Measurements from ENCODE around the gene ACTBL2.
"Not testable (repeated sequence)": the region's sequence is repeated elsewhere in the genome, so short reads cannot be mapped to it uniquely, and the experiment has no call there.

The ACTBL2 gene

DNA sequence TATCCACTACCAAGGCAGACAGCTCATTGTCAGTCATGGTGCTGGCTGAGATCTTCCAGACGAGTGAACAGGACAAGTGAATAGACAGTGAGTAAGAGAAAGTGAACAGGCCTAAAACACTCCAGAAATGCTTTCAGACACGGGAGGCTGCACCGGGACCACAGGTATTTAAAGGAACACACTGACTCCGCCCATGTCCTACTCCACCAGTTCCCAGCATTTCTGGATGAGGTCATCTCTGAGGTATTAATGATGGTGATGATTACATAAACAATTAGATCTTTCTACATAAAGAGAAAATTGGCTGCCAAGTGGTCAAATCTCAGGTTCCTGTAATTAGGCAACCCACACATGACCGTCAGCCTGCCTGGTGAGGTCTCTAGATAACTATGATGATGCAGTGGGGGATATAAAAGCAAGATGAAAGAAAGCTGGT is at the start of gene ACTBL2:
ACTBL2 (minus strand) TSS at position 141 of the 436 bp plus-strand sequence; CDS start at position 37, 104 bp downstream.
- Mint-ChIP-seq H3K27ac (no peak within 1 kb of the TSS), H3K27me3 (peaks cover 15% of the 10 kb centered on the region), H3K4me1 (no peaks in the 10 kb centered on the region), H3K4me3 (no peak within 1 kb of the TSS), H3K9me3 (no peaks in the 10 kb centered on the region)
- ATAC-seq (no peak), DNase-seq (no peak)

DNA sequence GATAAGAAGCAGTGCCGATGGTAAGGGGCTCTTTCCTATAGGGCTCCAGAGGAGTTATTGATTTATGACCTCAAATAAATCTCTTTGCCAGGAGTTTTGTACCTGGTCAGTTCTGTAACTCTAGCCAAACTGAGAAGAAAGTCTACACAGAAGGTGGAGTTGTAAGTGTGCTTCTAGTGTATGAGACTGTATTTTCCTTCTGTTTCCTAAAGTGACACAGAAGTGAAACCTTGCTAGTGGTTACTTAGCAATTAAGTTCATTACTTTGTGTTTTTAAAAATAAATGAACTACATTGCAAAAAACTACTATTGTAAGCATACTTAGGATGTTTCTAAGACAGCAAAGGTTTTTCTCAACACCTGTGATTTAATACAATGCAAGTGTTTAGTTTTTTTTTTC is 48.7 kb upstream of the ACTBL2 start:
- Mint-ChIP-seq H3K27ac (no peak overlapping the region), H3K4me3 (no peak overlapping the region), H3K4me1 (no peaks in the 10 kb centered on the region), H3K27me3 (no peaks in the 10 kb centered on the region), H3K9me3 (peaks cover 0 to 8% of the 10 kb centered on the region in 2 donors)
- ATAC-seq (no peak), DNase-seq (no peak)

DNA sequence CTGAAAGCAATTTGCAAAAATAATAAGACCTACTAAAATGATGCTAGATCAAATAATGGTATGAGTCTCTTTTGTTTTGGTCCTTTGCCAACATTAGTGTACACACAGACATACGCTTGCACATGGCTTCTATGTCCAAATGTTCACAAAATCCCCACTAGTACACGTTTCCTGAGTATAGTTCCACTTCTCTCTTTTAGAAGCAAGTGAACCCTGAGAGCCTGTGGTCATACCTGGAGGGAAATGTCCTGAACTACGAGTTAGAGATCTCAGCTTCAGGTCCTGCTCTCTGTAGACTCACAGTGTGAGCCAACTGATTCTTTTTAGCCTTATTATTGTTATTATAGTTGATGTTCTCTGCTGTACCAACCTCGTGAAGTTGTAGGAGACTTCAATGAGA is 47.3 kb upstream of the ACTBL2 start:
- ATAC-seq: no peak
- Mint-ChIP-seq H3K4me1 (no peaks in the 10 kb centered on the region), H3K9me3 (peaks cover 0 to 8% of the 10 kb centered on the region in 2 donors), H3K27me3 (no peaks in the 10 kb centered on the region), H3K4me3 (no peak overlapping the region), H3K27ac (no peak overlapping the region)
- DNase-seq: no peak

DNA sequence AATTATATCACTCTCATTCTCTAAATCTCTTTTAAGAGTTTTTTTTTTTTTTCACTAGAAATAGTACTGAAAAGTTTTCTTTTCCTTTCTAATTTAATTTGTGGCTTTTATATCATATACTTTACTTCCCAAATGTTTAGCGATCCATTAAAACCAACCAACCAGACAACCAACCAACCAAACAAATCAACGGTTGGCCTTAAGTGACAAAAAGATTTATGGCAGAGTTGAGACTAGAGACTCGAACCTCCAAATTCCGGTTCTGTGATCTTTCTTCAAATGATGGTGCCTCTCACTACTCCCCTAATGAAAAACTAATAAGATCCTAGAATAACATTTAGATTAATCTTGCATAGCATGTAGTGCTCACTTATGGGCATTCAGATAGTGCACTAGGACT is 45.3 kb upstream of the ACTBL2 start:
- Mint-ChIP-seq H3K9me3 (peaks cover 0 to 8% of the 10 kb centered on the region in 2 donors), H3K27me3 (no peaks in the 10 kb centered on the region), H3K4me1 (no peaks in the 10 kb centered on the region), H3K27ac (no peak overlapping the region), H3K4me3 (no peak overlapping the region)
- no peak for ATAC-seq
- no peak for DNase-seq

DNA sequence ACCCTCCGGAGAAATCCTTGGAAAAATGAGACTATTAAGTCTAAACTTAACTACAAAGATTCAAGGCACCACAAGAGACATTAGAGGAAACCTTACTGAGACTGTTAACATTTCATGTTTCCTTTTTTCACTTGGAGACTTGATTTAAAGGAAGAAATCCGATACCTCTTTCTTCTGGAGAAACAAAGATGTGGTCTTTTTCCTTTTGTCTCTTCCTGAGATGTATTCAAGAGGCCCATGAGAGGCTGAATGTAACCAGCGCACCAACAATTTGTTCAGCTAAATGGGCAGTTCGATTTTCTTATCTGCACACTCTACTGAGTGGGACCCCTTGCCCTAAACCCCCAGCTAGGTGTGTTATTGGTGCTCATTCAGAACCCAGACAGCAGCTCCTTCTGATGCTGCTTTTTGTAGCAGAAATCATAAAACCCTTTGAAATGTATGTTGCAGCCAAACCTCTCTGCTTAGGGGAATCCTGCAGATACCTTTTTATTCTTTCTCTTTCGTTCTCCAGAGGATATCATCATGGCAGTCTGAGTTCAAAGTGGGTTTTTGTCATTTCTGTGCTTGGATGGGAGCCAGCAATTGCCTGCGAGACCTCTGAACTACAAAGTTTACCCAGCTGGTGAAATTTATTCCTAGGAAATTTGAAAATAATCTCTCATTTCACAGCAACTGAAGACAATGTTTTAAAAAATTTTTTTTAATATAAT is 41.9 kb upstream of the ACTBL2 start:
- no peaks in the 10 kb centered on the region for H3K27me3 Mint-ChIP-seq
- no peak for DNase-seq
- no peaks in the 10 kb centered on the region for H3K4me1 Mint-ChIP-seq
- ATAC-seq: no peak
- no peak overlapping the region for H3K4me3 Mint-ChIP-seq
- H3K27ac Mint-ChIP-seq: no peak overlapping the region
- H3K9me3 Mint-ChIP-seq: peaks cover 0 to 7% of the 10 kb centered on the region in 2 donors

DNA sequence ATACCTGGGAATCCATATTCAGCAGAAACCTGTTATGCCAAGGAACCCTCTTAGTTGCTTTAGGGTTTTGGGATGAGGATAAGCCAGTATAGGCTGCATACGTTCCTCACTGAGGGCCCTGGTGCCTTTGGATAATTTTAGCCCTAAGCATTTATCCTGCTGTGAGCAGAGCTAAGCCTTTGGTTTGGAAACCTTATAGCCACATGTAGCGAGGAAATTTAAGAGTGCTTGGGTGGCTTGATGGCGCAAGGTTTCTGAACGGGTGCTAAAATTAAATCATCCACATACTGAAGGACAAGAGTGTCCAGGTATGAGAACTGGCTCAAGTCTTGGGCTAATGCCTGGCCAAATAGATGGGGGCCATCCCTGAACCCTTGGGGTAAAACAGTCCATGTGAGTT is 39.9 kb upstream of the ACTBL2 start:
- H3K4me1 Mint-ChIP-seq, H3K27me3 Mint-ChIP-seq, H3K4me3 Mint-ChIP-seq, H3K27ac Mint-ChIP-seq, DNase-seq, ATAC-seq: not testable (repeated sequence)
- H3K9me3 Mint-ChIP-seq: peaks cover 0 to 19% of the 10 kb centered on the region in 2 donors

DNA sequence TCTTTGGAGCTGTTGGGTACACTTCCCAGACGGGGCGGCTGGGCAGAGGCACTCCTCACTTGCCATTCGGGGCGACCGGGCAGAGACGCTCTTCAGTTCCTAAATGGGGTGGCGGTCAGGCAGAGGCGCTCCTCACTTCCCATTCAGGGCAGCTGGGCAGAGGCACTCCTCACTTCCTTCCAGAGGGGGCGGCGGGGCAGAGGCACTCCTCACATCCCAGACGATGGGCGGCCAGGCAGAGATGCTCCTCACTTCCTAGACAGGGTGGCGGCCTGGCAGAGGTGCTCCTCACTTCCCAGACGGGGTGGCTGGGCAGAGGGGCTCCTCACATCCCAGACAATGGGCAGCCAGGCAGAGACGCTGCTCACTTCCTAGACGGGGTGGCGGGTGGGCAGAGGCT is 35.8 kb upstream of the ACTBL2 start:
- DNase-seq, ATAC-seq, H3K27ac Mint-ChIP-seq, H3K4me1 Mint-ChIP-seq, H3K27me3 Mint-ChIP-seq, H3K4me3 Mint-ChIP-seq: not testable (repeated sequence)
- peaks cover 0 to 19% of the 10 kb centered on the region in 2 donors for H3K9me3 Mint-ChIP-seq

- Mint-ChIP-seq H3K4me1 (peaks cover 6% of the 10 kb centered on the region), H3K4me3 (no peak overlapping the region), H3K9me3 (peaks cover 0 to 19% of the 10 kb centered on the region in 2 donors), H3K27ac (no peak overlapping the region), H3K27me3 (peaks cover 8% of the 10 kb centered on the region)
- no peak for DNase-seq
- ATAC-seq: no peak
Measured at GRCh38 chr5:57517250-57517649, 34.6 kb upstream of the ACTBL2 start.

DNA sequence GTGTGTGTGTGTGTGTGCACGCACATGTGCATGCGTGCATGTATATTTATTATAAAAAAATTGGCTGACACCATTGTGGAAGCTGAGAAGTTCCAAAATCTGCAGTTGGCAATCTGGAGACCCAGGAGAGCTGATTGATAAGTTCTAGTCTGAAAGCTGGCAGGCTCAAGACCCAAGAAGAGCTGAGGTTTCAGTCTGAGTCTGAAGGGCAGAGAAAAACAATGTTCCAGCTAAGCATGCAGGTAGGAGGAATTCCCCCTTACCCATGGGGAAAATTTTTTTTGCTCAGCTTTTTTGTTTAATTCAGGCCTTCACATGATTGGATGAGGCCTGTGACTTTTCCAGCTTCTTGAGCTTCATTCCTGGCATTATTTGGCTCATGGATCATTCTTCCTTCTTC is 31.2 kb upstream of the ACTBL2 start:
- DNase-seq (no peak), ATAC-seq (peak; percentile 70)
- H3K27me3 Mint-ChIP-seq: peaks cover 31% of the 10 kb centered on the region
- H3K9me3 Mint-ChIP-seq: peaks cover 0 to 8% of the 10 kb centered on the region in 2 donors
- peaks cover 6% of the 10 kb centered on the region for H3K4me1 Mint-ChIP-seq
- H3K4me3 Mint-ChIP-seq: no peak overlapping the region
- peak overlapping the region in 1 of 2 donors; percentile 52 for H3K27ac Mint-ChIP-seq

DNA sequence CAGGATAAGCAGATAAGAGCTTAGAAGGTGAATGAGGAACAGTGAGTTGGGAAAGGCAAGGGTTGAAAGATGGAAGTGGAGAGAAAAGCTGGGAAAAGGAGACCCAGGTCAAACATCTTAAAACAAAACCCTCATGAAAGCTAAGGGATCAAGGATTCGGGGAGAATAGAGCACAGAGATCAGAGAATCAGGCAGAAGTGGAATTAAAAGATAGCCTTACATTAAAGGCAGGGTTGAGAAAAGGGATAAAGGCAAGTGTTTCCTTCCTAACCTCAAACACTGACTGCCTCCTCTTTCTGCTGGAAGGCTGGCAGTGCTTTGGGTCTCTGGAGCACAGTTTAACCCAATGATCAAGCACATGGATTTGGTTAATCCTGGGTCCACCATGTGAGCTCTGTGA is 28.7 kb upstream of the ACTBL2 start:
- no peak overlapping the region for H3K27ac Mint-ChIP-seq
- peaks cover 31% of the 10 kb centered on the region for H3K27me3 Mint-ChIP-seq
- H3K9me3 Mint-ChIP-seq: no peaks in the 10 kb centered on the region
- DNase-seq (no peak), ATAC-seq (no peak)
- no peak overlapping the region for H3K4me3 Mint-ChIP-seq
- peaks cover 6% of the 10 kb centered on the region for H3K4me1 Mint-ChIP-seq

DNA sequence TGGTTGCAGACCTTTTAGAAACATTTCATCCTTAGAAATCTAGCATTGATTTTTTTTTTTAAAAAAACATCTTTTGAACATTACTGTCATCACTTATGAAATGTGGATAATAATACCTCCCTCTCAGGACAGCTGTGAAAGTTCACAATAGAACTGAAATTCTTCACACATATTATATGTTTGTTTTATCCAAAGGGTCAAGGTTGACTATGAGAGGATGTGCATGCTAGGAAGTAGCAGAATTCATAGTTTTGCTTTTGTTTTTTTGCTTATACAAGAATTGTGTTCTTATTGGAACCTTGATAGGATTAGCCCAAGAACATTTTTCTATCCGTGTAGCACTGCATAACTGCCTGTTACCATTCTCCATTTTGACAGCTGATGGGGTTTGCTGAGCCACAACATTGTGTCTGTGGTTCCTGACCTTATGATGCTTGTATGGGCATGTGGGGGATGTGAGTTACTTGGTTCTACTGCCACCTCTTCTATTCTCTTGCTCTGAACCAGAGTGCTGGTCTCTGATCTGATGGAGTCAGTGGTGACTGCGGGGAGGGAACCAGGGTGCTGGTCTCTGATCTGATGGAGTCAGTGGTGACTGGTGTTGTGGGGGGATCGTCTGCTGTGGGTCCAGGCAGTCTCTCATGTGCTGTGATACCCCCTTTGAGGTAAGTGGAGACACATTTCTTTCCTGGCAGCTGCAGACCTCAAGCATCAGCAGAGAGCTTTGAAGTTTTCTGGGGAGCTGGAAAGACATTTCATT is 27.1 kb upstream of the ACTBL2 start:
- H3K27ac Mint-ChIP-seq: no peak overlapping the region
- DNase-seq (no peak), ATAC-seq (no peak)
- H3K4me3 Mint-ChIP-seq: no peak overlapping the region
- H3K4me1 Mint-ChIP-seq: peaks cover 6% of the 10 kb centered on the region
- H3K27me3 Mint-ChIP-seq: peaks cover 23% of the 10 kb centered on the region
- H3K9me3 Mint-ChIP-seq: no peaks in the 10 kb centered on the region

DNA sequence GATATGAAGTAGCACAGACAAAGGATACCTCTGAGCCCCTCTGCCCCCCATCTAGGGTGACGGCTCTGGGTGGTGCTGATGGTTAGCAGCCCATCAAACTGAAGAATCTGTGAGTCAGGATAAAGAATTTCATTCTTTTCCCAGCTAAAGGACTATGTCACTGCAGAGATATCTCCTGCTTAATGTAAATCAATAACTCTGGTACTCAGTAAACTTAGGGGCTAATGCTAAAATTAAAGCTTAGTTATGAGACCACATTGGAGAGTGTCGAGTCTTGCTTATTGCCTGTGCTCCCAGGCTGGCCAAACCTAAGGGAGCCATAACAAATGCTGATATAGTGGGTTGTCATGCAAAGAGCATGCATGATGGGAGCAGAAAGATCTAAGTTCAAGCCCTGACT is 25.6 kb upstream of the ACTBL2 start:
- DNase-seq: no peak
- Mint-ChIP-seq H3K27me3 (peaks cover 23% of the 10 kb centered on the region), H3K27ac (no peak overlapping the region), H3K4me3 (no peak overlapping the region), H3K4me1 (no peaks in the 10 kb centered on the region), H3K9me3 (no peaks in the 10 kb centered on the region)
- no peak for ATAC-seq

- Mint-ChIP-seq H3K27me3 (peaks cover 10% of the 10 kb centered on the region), H3K9me3 (no peaks in the 10 kb centered on the region), H3K27ac (no peak overlapping the region), H3K4me3 (no peak overlapping the region), H3K4me1 (no peaks in the 10 kb centered on the region)
- DNase-seq (no peak), ATAC-seq (no peak)
Measured at GRCh38 chr5:57505272-57506200, 22.9 kb upstream of the ACTBL2 start.

GRCh38 chr5:57504357-57504756 is 21.7 kb upstream of the ACTBL2 start:
- ATAC-seq (peak; percentile 24), DNase-seq (no peak)
- no peak overlapping the region for H3K27ac Mint-ChIP-seq
- no peak overlapping the region for H3K4me3 Mint-ChIP-seq
- H3K27me3 Mint-ChIP-seq: no peaks in the 10 kb centered on the region
- peaks cover 6% of the 10 kb centered on the region for H3K4me1 Mint-ChIP-seq
- no peaks in the 10 kb centered on the region for H3K9me3 Mint-ChIP-seq

DNA sequence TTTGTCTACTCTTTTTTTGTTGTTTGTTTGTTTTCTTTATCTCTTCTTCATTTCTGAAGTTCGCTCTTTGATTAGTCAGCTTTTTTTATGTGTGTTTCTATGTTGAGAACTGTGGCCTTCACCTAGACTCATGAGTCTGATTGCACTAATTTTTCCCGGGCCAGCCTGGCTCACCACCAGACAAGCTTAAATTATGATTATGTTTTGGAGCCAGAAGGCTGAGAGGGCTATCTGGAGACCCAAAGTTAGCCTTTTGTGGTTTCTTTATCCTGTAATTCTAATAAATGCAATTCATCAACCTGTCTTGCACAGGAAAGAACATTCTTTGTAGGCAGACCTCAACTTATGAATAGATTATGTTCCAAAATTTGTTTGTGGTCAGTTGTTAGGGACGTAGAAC is 20.8 kb upstream of the ACTBL2 start:
- peaks cover 11% of the 10 kb centered on the region for H3K4me1 Mint-ChIP-seq
- H3K27ac Mint-ChIP-seq: no peak overlapping the region
- no peak overlapping the region for H3K4me3 Mint-ChIP-seq
- ATAC-seq: no peak
- no peak for DNase-seq
- H3K27me3 Mint-ChIP-seq: peaks cover 2% of the 10 kb centered on the region
- no peaks in the 10 kb centered on the region for H3K9me3 Mint-ChIP-seq

All from stimulated activated naive CD8-positive, alpha-beta T cell treated with anti-CD3 and anti-CD28 coated beads, Interleukin-15, amount 100 ng/mL, for 72 hours (primary cell).